GM12878 (cell line): Measurements from ENCODE around the gene DLG2. TPM values are rescaled to one million over a fixed set of nuclear protein-coding genes. Genes with fewer than 3 reads are reported as not detected.

Source experiments
- ATAC-seq: fragments of 200-7000 bp; cut with Tn5 transposase; 3 replicates; pipeline ENCODE4 v1.9.1; 2020; ENCODE audit warnings: mild to moderate bottlenecking, moderate library complexity
- BruUV-seq: library from RNA; stranded (reverse); fragments of 400-500 nt; replicated peaks from 2 replicates; lab custom pipeline; 2021; lab: Mats Ljungman, UMichigan
- CTCF ChIA-PET: fragments of 300-600 bp; sonication (Branson Sonifier 250); formaldehyde crosslinking; extraction: SDS; loops from one replicate; lab custom pipeline; 2021; ENCODE audit warnings: inconsistent platforms; lab: Yijun Ruan, JAX
- POLR2A ChIA-PET: fragments of 350-600 bp; formaldehyde crosslinking; extraction: SDS; loops from one replicate; lab custom pipeline; 2021; ENCODE audit warnings: inconsistent platforms; lab: Charles Lee
- RAD21 ChIA-PET: fragments of 300-600 bp; sonication (Branson Sonifier 250); formaldehyde crosslinking; loops from one replicate; lab custom pipeline; 2023; ENCODE audit warnings: antibody characterized with exemption; ENCODE audit not compliant: unreplicated experiment; lab: Charles Lee
- SMC1A ChIA-PET: fragments of 300-600 bp; sonication (Branson Sonifier 250); formaldehyde crosslinking; loops from one replicate; lab custom pipeline; 2023; ENCODE audit not compliant: unreplicated experiment, uncharacterized antibody; lab: Charles Lee
- DNase-seq: peaks from one replicate; pipeline ENCODE4 v3.0.0-alpha.2; 2011; ENCODE audit warnings: low read depth, low spot score
- FAIRE-seq: peaks from 3 replicates; lab custom pipeline; 2011; peaks lifted over from hg19 to GRCh38; lab: Jason Lieb, UNC
- H2AFZ ChIP-seq: 2 replicates; pipeline ENCODE4 v1.6.0; 2011; ENCODE audit warnings: low read depth, low read length, control low read depth; ENCODE audit not compliant: control insufficient read depth
- H3K27ac ChIP-seq: 2 replicates; pipeline ENCODE4 v1.5.1; 2011; ENCODE audit warnings: control low read depth; ENCODE audit not compliant: control insufficient read depth, insufficient read depth
- H3K27me3 ChIP-seq, 2 experiments: replicated peaks in 1 of 2; 2 replicates each; pipeline versions ENCODE4 v1.6.0 to v1.6.1; 2011; ENCODE audit warnings: low read length in 1 of 2; ENCODE audit not compliant: control insufficient read depth in 2 of 2, insufficient read depth in 2 of 2
- H3K36me3 ChIP-seq, 2 experiments: 2 replicates each; pipeline ENCODE4 v1.5.1; 2011; ENCODE audit warnings: low read length in 1 of 2; ENCODE audit not compliant: control insufficient read depth in 2 of 2, insufficient read depth in 2 of 2
- H3K4me1 ChIP-seq: 2 replicates; pipeline ENCODE4 v1.6.1; 2011; ENCODE audit warnings: mild to moderate bottlenecking, low read length, moderate library complexity, mixed read lengths; ENCODE audit not compliant: control insufficient read depth, insufficient read depth
- H3K4me2 ChIP-seq: 2 replicates; pipeline ENCODE4 v1.6.0; 2011; ENCODE audit warnings: control low read depth; ENCODE audit not compliant: control insufficient read depth, insufficient read depth
- H3K4me3 ChIP-seq: fragments of 200-600 bp; sonication (generic); 2 replicates; pipeline ENCODE4 v1.5.1; 2016
- H3K79me2 ChIP-seq: 2 replicates; pipeline ENCODE4 v1.6.0; 2011; ENCODE audit warnings: low read length; ENCODE audit not compliant: control insufficient read depth, insufficient read depth
- H3K9ac ChIP-seq: 2 replicates; pipeline ENCODE4 v1.8.0; 2011; ENCODE audit warnings: low read length, control low read depth, mixed read lengths; ENCODE audit not compliant: control insufficient read depth, insufficient read depth
- H3K9me3 ChIP-seq: replicated peaks from 3 replicates; pipeline ENCODE4 v1.5.1; 2011; ENCODE audit warnings: mild to moderate bottlenecking, low read length; ENCODE audit not compliant: control insufficient read depth, insufficient read depth
- H4K20me1 ChIP-seq: 2 replicates; pipeline ENCODE4 v1.6.0; 2011; ENCODE audit not compliant: control insufficient read depth, insufficient read depth
- CHD2 ChIP-seq: IDR thresholded peaks from 2 replicates; pipeline ENCODE4 v1.6.1; 2011; ENCODE audit warnings: low read depth, low read length, improper control_type of control experiment, borderline replicate concordance
- CHD4 ChIP-seq: fragments of 200-600 bp; sonication (generic); IDR thresholded peaks from 2 replicates; pipeline ENCODE4 v1.6.1; 2016; ENCODE audit warnings: mild to moderate bottlenecking
- CREM ChIP-seq: IDR thresholded peaks from 2 replicates; pipeline ENCODE4 v1.6.1; 2014; ENCODE audit warnings: antibody characterized with exemption, low read depth
- E2F4 ChIP-seq: IDR thresholded peaks from 2 replicates; pipeline ENCODE4 v1.6.1; 2012; ENCODE audit warnings: low read depth, low read length, improper control_type of control experiment
- MEF2A ChIP-seq: IDR thresholded peaks from 2 replicates; pipeline ENCODE4 v1.6.1; 2011; ENCODE audit warnings: low read depth, mild to moderate bottlenecking, low read length, moderate library complexity; ENCODE audit not compliant: insufficient read depth
- MYB ChIP-seq: fragments of 150-350 bp; IDR thresholded peaks from 2 replicates; pipeline ENCODE4 v1.6.1; 2014; ENCODE audit warnings: mild to moderate bottlenecking, low read depth, low read length, borderline replicate concordance
- PAX5 ChIP-seq: IDR thresholded peaks from 2 replicates; pipeline ENCODE4 v1.6.1; 2011; ENCODE audit warnings: low read depth, low read length, borderline replicate concordance
- RAD21 ChIP-seq: IDR thresholded peaks from 2 replicates; pipeline ENCODE4 v1.6.1; 2011; ENCODE audit warnings: mild to moderate bottlenecking, low read depth, low read length, moderate library complexity; ENCODE audit not compliant: insufficient read depth
- RBBP5 ChIP-seq: fragments of 200-600 bp; sonication (generic); conservative IDR thresholded peaks from 2 replicates; pipeline ENCODE4 v1.6.1; 2016
- RUNX3 ChIP-seq: IDR thresholded peaks from 2 replicates; pipeline ENCODE4 v1.6.1; 2012; ENCODE audit warnings: low read length, inconsistent platforms
- SP1 ChIP-seq: IDR thresholded peaks from one replicate; pipeline ENCODE4 v1.6.1; 2011; ENCODE audit warnings: low read depth, low read length
- WGBS: methylation state at CpG from one replicate; pipeline ENCODE4 v1.1.6; 2016; ENCODE audit warnings: low lambda C conversion rate; ENCODE audit not compliant: insufficient replicate concordance, insufficient coverage; ENCODE audit errors: missing lambda C conversion rate; 5-methylcytosine and 5-hydroxymethylcytosine counted together
- in situ Hi-C: fragments of 300-500 bp; cut with MboI; formaldehyde crosslinking; loops from 9 replicates; pipeline ENCODE4 v1.14.3; 2018; ENCODE audit warnings: mixed read lengths
- intact Hi-C: fragments of 100-400 bp; cut with micrococcal nuclease; formaldehyde crosslinking; loops from one replicate; pipeline ENCODE4 v1.14.2; 2022; ENCODE audit not compliant: unreplicated experiment
- polyA plus RNA-seq, 11 experiments: library from polyadenylated mRNA; depleted of rRNA in 4 of 11; unstranded in 6 of 11; stranded (reverse) in 5 of 11; fragments of >200 nt; fragmentation: Nextera tagmentation in 4 of 11; fragmentation: Illumina TruSeq in 1 of 11; extraction: Ambion mirVana in 4 of 11; extraction: Trizol in 1 of 11; gene quantifications; 1 replicate in 1 of 11; 2 replicates in 10 of 11; pipeline versions ENCODE4 v1.2.1 to v1.2.3, GENCODE V29; 2011 to 2016; ENCODE audit warnings: inconsistent platforms in 2 of 11, missing spikeins in 2 of 11, low read depth in 1 of 11
- total RNA-seq, 4 experiments: library from RNA; depleted of rRNA in 3 of 4; stranded (reverse); fragments of >200 nt in 3 of 4; fragmentation: Illumina TruSeq in 1 of 4; extraction: Trizol in 1 of 4; gene quantifications; 2 replicates each; pipeline versions ENCODE4 v1.2.1 to v1.2.3, GENCODE V29; 2013 to 2021
- TF ChIP-seq, protein P1 (sequence below): fragments of 450-650 bp; IDR thresholded peaks from 2 replicates; pipeline ENCODE4 v1.6.1; 2017; ENCODE audit warnings: mild to moderate bottlenecking
- TF ChIP-seq, protein P2 (sequence below): fragments of 450-650 bp; conservative IDR thresholded peaks from 2 replicates; pipeline ENCODE4 v1.6.1; 2017; ENCODE audit warnings: mild to moderate bottlenecking, moderate library complexity

Gene DLG2
- total and polyA plus RNA-seq, 10 of the 15 experiments (the other 5 are each of a cell fraction or from before 2014, with no cell fraction given) = 0.09 to 0.98 (median 0.35) TPM

DNA sequence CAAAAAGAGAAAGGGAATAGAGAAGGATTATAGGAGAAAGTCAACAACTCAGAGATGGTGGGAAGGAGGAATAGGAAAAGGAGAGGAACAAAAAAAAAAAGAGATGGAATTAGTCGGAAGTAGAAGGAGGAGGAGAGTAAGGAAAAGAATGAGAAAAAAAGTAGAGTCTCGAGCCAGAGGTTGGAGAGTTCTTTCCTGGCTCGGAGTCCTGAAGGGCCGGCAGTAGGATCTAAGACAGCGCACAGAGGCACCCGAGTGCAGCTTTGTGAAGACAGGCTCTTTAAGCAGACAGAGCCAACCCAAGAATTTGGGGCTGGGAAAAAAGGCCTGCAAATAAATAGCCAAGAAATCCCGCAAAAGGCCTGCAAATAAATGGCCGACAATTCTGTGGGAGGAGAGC lies 2170.6 kb downstream of the DLG2 start:
- SMC1A ChIA-PET = no interaction called here
- RAD21 ChIA-PET = no interaction called here
- 70% methylated on average over 7 of the region's 8 CpGs for WGBS
- ATAC-seq (no peak), FAIRE-seq (no peak), DNase-seq (no peak)
- Histone ChIP-seq H3K4me1 (no peaks in the 10 kb centered on the region), H2AFZ (no peak overlapping the region), H3K27ac (no peak overlapping the region), H3K4me3 (no peak overlapping the region), H3K79me2 (no peaks in the 10 kb centered on the region), H3K36me3 (no peaks in the 10 kb centered on the region), H3K27me3 (no peaks in the 10 kb centered on the region; a peak in 1 of 4 replicates), H3K4me2 (no peak overlapping the region), H3K9ac (no peak overlapping the region), H3K9me3 (no peaks in the 10 kb centered on the region), H4K20me1 (no peaks in the 10 kb centered on the region)
- no TSS peak for BruUV-seq
- CTCF ChIA-PET = no interaction called here
- POLR2A ChIA-PET = no interaction called here
- in situ Hi-C loops (no loop called here), intact Hi-C loops (no loop called here)
- TF ChIP-seq PAX5 = no peak
- TF ChIP-seq MYB = no peak

- Histone ChIP-seq H3K9ac (no peak overlapping the region), H3K4me1 (no peaks in the 10 kb centered on the region), H4K20me1 (no peaks in the 10 kb centered on the region), H3K36me3 (no peaks in the 10 kb centered on the region), H3K79me2 (no peaks in the 10 kb centered on the region), H3K27ac (no peak overlapping the region), H3K27me3 (no peaks in the 10 kb centered on the region; a peak in 1 of 4 replicates), H3K4me3 (no peak overlapping the region), H2AFZ (no peak overlapping the region), H3K9me3 (no peaks in the 10 kb centered on the region), H3K4me2 (no peak overlapping the region)
- RAD21 ChIA-PET = no interaction called here
- WGBS = 56% methylated on average over 11 of the region's 11 CpGs
- in situ Hi-C loops = no loop called here
- no peak for FAIRE-seq
- DNase-seq = no peak
- no TSS peak for BruUV-seq
- ATAC-seq = no peak
- intact Hi-C loops = no loop called here
- POLR2A ChIA-PET = no interaction called here
- CTCF ChIA-PET = interaction anchor here (0.7 kb wide), 1 partner anchor 256 kb away, joined by 4 read pairs; no protein-coding TSS in a partner anchor
- SMC1A ChIA-PET = no interaction called here
- TF ChIP-seq CHD2 (no peak), E2F4 (no peak), RAD21 (no peak), MEF2A (no peak), RUNX3 (no peak), CREM (no peak), RBBP5 (no peak), SP1 (no peak), CHD4 (no peak)
- TF ChIP-seq, protein P1, sequence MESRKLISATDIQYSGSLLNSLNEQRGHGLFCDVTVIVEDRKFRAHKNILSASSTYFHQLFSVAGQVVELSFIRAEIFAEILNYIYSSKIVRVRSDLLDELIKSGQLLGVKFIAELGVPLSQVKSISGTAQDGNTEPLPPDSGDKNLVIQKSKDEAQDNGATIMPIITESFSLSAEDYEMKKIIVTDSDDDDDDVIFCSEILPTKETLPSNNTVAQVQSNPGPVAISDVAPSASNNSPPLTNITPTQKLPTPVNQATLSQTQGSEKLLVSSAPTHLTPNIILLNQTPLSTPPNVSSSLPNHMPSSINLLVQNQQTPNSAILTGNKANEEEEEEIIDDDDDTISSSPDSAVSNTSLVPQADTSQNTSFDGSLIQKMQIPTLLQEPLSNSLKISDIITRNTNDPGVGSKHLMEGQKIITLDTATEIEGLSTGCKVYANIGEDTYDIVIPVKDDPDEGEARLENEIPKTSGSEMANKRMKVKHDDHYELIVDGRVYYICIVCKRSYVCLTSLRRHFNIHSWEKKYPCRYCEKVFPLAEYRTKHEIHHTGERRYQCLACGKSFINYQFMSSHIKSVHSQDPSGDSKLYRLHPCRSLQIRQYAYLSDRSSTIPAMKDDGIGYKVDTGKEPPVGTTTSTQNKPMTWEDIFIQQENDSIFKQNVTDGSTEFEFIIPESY = no peak
- TF ChIP-seq, protein P2, sequence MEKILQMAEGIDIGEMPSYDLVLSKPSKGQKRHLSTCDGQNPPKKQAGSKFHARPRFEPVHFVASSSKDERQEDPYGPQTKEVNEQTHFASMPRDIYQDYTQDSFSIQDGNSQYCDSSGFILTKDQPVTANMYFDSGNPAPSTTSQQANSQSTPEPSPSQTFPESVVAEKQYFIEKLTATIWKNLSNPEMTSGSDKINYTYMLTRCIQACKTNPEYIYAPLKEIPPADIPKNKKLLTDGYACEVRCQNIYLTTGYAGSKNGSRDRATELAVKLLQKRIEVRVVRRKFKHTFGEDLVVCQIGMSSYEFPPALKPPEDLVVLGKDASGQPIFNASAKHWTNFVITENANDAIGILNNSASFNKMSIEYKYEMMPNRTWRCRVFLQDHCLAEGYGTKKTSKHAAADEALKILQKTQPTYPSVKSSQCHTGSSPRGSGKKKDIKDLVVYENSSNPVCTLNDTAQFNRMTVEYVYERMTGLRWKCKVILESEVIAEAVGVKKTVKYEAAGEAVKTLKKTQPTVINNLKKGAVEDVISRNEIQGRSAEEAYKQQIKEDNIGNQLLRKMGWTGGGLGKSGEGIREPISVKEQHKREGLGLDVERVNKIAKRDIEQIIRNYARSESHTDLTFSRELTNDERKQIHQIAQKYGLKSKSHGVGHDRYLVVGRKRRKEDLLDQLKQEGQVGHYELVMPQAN = no peak
These were observed 2171.1 kb downstream of the DLG2 start for GRCh38 chr11:83456075-83456474.
